Fibroblast of skin of back (primary cell): ENCODE data around the gene LDB2.

Experiments used
- DNase-seq: peaks from one replicate; pipeline ENCODE4 v3.0.0-alpha.2; 2013

The LDB2 gene

GRCh38 chr4:16717266-16717970 lies 181.0 kb downstream of the LDB2 start:
- peak; percentile 77 for DNase-seq

- DNase-seq: no peak
Observed at GRCh38 chr4:16715482-16715881, 183.0 kb downstream of the LDB2 start.

- DNase-seq: no peak
Observed at GRCh38 chr4:16714191-16714590, 184.3 kb downstream of the LDB2 start.

GRCh38 chr4:16713696-16714095 lies 184.7 kb downstream of the LDB2 start:
- DNase-seq: no peak

- no peak for DNase-seq
Observed at GRCh38 chr4:16713271-16713670, 185.2 kb downstream of the LDB2 start.

GRCh38 chr4:16710198-16710597 lies 188.2 kb downstream of the LDB2 start:
- no peak for DNase-seq

- DNase-seq: peak; percentile 45
Observed at GRCh38 chr4:16707874-16708273, 190.6 kb downstream of the LDB2 start.

- DNase-seq: no peak
Observed at GRCh38 chr4:16706251-16706650, 192.2 kb downstream of the LDB2 start.

GRCh38 chr4:16705341-16705740 lies 193.1 kb downstream of the LDB2 start:
- no peak for DNase-seq

GRCh38 chr4:16704489-16704888 lies 194.0 kb downstream of the LDB2 start:
- no peak for DNase-seq

GRCh38 chr4:16695896-16696295 lies 202.5 kb downstream of the LDB2 start:
- no peak for DNase-seq

GRCh38 chr4:16694884-16695276 lies 203.6 kb downstream of the LDB2 start:
- DNase-seq: no peak

- DNase-seq: no peak
Observed at GRCh38 chr4:16694173-16694883, 204.1 kb downstream of the LDB2 start.

- DNase-seq: no peak
Observed at GRCh38 chr4:16693641-16694040, 204.8 kb downstream of the LDB2 start.

GRCh38 chr4:16692961-16693506 lies 205.4 kb downstream of the LDB2 start:
- no peak for DNase-seq

- DNase-seq: peak; percentile 40
Observed at GRCh38 chr4:16692524-16692923, 205.9 kb downstream of the LDB2 start.

- peak; percentile 38 for DNase-seq
Observed at GRCh38 chr4:16692046-16692445, 206.4 kb downstream of the LDB2 start.

- DNase-seq: no peak
Observed at GRCh38 chr4:16691450-16691849, 207.0 kb downstream of the LDB2 start.

GRCh38 chr4:16687845-16688244 lies 210.6 kb downstream of the LDB2 start:
- peak; percentile 67 for DNase-seq

GRCh38 chr4:16687011-16687410 lies 211.4 kb downstream of the LDB2 start:
- DNase-seq: no peak

GRCh38 chr4:16686195-16686594 lies 212.2 kb downstream of the LDB2 start:
- DNase-seq: peak; percentile 98

- DNase-seq: peak; percentile 91
Observed at GRCh38 chr4:16685536-16685935, 212.9 kb downstream of the LDB2 start.

- no peak for DNase-seq
Observed at GRCh38 chr4:16684935-16685334, 213.5 kb downstream of the LDB2 start.

GRCh38 chr4:16684097-16684496 lies 214.3 kb downstream of the LDB2 start:
- DNase-seq: peak; percentile 97
